ENCODE results near the gene SHISA8.

Gene SHISA8

GRCh38 chr22:41893591-41894375 is 21.1 kb downstream of the SHISA8 start:
- DNase-seq (ENCODE audit: insufficient read length, low spot score): no peak
- no peak for FAIRE-seq
- TF ChIP-seq, protein P1, sequence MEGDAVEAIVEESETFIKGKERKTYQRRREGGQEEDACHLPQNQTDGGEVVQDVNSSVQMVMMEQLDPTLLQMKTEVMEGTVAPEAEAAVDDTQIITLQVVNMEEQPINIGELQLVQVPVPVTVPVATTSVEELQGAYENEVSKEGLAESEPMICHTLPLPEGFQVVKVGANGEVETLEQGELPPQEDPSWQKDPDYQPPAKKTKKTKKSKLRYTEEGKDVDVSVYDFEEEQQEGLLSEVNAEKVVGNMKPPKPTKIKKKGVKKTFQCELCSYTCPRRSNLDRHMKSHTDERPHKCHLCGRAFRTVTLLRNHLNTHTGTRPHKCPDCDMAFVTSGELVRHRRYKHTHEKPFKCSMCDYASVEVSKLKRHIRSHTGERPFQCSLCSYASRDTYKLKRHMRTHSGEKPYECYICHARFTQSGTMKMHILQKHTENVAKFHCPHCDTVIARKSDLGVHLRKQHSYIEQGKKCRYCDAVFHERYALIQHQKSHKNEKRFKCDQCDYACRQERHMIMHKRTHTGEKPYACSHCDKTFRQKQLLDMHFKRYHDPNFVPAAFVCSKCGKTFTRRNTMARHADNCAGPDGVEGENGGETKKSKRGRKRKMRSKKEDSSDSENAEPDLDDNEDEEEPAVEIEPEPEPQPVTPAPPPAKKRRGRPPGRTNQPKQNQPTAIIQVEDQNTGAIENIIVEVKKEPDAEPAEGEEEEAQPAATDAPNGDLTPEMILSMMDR (IDR thresholded peaks at IDR 0.05; ENCODE audit: insufficient read depth, missing control alignments): no peak

DNA sequence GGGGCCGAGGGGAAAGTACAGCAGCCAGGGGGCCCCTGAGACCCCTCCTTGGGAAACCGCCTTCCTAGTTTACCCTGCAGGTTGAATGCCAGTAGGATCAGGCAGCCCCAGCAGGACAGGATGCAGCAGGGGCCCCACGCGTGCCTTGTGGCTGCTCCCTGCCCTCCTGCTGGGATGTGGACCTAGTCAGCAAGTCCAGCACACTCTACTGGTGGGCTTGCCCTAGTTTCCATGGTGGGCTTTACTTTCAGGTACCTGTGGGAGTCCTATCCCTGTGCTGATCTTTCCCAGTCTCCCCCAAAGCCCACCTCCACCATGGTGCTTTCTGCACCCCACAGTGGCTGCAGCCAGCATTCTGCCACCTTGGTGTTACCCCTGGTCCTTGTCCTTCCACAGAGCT is 22.2 kb downstream of the SHISA8 start:
- FAIRE-seq: no peak
- DNase-seq (ENCODE audit: insufficient read length, low spot score): no peak
- TF ChIP-seq, protein P1 (IDR thresholded peaks at IDR 0.05; ENCODE audit: insufficient read depth, missing control alignments): no peak

DNA sequence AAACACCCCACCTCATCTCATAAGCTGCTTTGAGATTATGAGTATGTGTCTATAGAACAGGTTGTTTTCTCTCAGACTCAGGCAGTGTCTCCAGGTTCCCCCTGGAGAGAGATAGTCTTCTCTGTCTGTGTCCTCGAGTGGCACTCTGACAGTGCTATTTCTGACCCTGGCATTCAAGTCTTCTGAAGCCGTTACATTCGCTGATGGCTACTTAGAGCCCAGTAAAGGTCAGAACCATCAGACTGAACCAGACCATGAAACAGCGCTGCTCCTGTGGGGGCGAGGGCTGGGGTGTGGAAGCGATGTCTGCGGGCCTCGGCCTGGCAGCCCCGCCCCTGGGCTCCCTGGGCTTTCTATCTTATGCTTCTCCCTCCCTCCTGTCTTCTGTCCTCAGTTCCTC is 23.5 kb downstream of the SHISA8 start:
- FAIRE-seq: no peak

GRCh38 chr22:41888627-41889200 is 26.2 kb downstream of the SHISA8 start:
- DNase-seq (ENCODE audit: insufficient read length, low spot score): no peak
- TF ChIP-seq, protein P1 (IDR thresholded peaks at IDR 0.05; ENCODE audit: insufficient read depth, missing control alignments): no peak
- FAIRE-seq: no peak

More for the DNA sequence above, 23.5 kb downstream of the SHISA8 start:
- no peak for DNase-seq (ENCODE audit: insufficient read length, low spot score)
- TF ChIP-seq, protein P1 (IDR thresholded peaks at IDR 0.05; ENCODE audit: insufficient read depth, missing control alignments): no peak

GRCh38 chr22:41885516-41885915 is 29.4 kb downstream of the SHISA8 start:
- no peak for FAIRE-seq
- no peak for DNase-seq (ENCODE audit: insufficient read length, low spot score)
- TF ChIP-seq, protein P1 (IDR thresholded peaks at IDR 0.05; ENCODE audit: insufficient read depth, missing control alignments): no peak

GRCh38 chr22:41885116-41885515 is 29.8 kb downstream of the SHISA8 start:
- TF ChIP-seq, protein P1 (IDR thresholded peaks at IDR 0.05; ENCODE audit: insufficient read depth, missing control alignments): no peak
- no peak for DNase-seq (ENCODE audit: insufficient read length, low spot score)
- no peak for FAIRE-seq

DNA sequence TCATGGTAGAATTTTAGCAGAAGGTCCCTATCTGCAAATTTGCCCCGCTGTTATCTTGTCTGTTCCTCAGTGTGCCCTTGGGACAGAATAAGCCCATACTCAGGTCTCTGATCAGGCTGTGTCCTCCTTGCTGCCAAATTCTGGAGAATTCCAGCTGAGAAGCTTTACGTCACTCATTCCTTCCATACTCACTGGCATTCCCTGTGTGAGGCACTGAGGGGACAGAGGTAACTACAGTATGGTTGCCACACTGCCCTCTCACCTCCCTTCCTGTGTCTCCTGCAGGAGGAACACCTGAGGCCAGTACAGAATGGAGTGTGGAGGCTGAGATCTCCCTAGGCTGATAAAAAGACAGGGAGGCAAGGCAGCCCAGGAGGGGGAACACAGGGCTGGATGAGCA is 31.5 kb downstream of the SHISA8 start:
- DNase-seq (ENCODE audit: insufficient read length, low spot score): no peak
- FAIRE-seq: no peak
- TF ChIP-seq, protein P1 (IDR thresholded peaks at IDR 0.05; ENCODE audit: insufficient read depth, missing control alignments): no peak

Measured in D721Med (cell line).